Keratinocyte (primary cell): Measurements from ENCODE around the gene FHDC1. TPM values are rescaled to one million over a fixed set of nuclear protein-coding genes. Genes with fewer than 3 reads are reported as not detected.

ENCODE experiments used
- DNase-seq: peaks from one replicate; pipeline ENCODE4 v3.0.0-alpha.2; 2011; ENCODE audit warnings: low read depth, missing footprints, low spot score
- FAIRE-seq: peaks from 2 replicates; lab custom pipeline; 2011; peaks lifted over from hg19 to GRCh38; lab: Jason Lieb, UNC
- H2AFZ ChIP-seq: 2 replicates; pipeline ENCODE4 v1.6.0; 2012; ENCODE audit warnings: low read length, control low read depth, inconsistent platforms; ENCODE audit not compliant: control insufficient read depth
- H3K27ac ChIP-seq: 2 replicates; pipeline ENCODE4 v1.5.1; 2011; ENCODE audit warnings: low read length; ENCODE audit not compliant: control insufficient read depth, insufficient read depth
- H3K27me3 ChIP-seq: 3 replicates; pipeline ENCODE4 v1.6.0; 2011; ENCODE audit warnings: low read length; ENCODE audit not compliant: control insufficient read depth, insufficient read depth; ENCODE audit errors: extremely low read depth
- H3K36me3 ChIP-seq, 2 experiments: 2 replicates in 1 of 2; 3 replicates in 1 of 2; pipeline ENCODE4 v1.5.1; 2011; ENCODE audit warnings: low read length in 2 of 2, mild to moderate bottlenecking in 1 of 2; ENCODE audit not compliant: control insufficient read depth in 2 of 2, insufficient read depth in 2 of 2; ENCODE audit errors: extremely low read depth in 1 of 2
- H3K4me1 ChIP-seq: 3 replicates; pipeline ENCODE4 v1.5.1; 2011; ENCODE audit warnings: low read length; ENCODE audit not compliant: control insufficient read depth, insufficient read depth; ENCODE audit errors: extremely low read depth
- H3K4me2 ChIP-seq: 3 replicates; pipeline ENCODE4 v1.6.0; 2011; ENCODE audit warnings: low read depth, low read length; ENCODE audit not compliant: control insufficient read depth, insufficient read depth; ENCODE audit errors: extremely low read depth
- H3K4me3 ChIP-seq, 3 experiments: fragments of 200-600 bp in 1 of 3; sonication (generic) in 1 of 3; 2 replicates in 2 of 3; 3 replicates in 1 of 3; pipeline ENCODE4 v1.5.1; 2011 to 2016; ENCODE audit warnings: low read length in 3 of 3, mild to moderate bottlenecking in 3 of 3, control low read depth in 2 of 3, inconsistent platforms in 1 of 3, low read depth in 1 of 3, mixed read lengths in 1 of 3, mixed run types in 1 of 3, moderate library complexity in 1 of 3; ENCODE audit not compliant: control insufficient read depth in 2 of 3, insufficient read depth in 2 of 3; ENCODE audit errors: extremely low read depth in 1 of 3
- H3K79me2 ChIP-seq: 2 replicates; pipeline ENCODE4 v1.6.0; 2012; ENCODE audit warnings: low read length; ENCODE audit not compliant: control insufficient read depth, insufficient read depth
- H3K9ac ChIP-seq: 3 replicates; pipeline ENCODE4 v1.6.0; 2011; ENCODE audit warnings: low read length; ENCODE audit not compliant: control insufficient read depth, insufficient read depth; ENCODE audit errors: extremely low read depth
- H3K9me1 ChIP-seq: 3 replicates; pipeline ENCODE4 v1.6.0; 2011; ENCODE audit warnings: low read length; ENCODE audit not compliant: control insufficient read depth, insufficient read depth; ENCODE audit errors: extremely low read depth
- H3K9me3 ChIP-seq: 2 replicates; pipeline ENCODE4 v1.5.1; 2012; ENCODE audit warnings: low read depth, low read length; ENCODE audit not compliant: control insufficient read depth
- H4K20me1 ChIP-seq: 3 replicates; pipeline ENCODE4 v1.6.0; 2011; ENCODE audit warnings: low read length; ENCODE audit not compliant: control insufficient read depth, insufficient read depth; ENCODE audit errors: extremely low read depth
- EZH2 ChIP-seq: IDR thresholded peaks from one replicate; pipeline ENCODE4 v1.6.1; 2012; ENCODE audit warnings: inconsistent platforms, mild to moderate bottlenecking, low read length, moderate library complexity
- dilution Hi-C: fragments of 300-500 bp; cut with MboI; formaldehyde crosslinking; loops from one replicate; pipeline ENCODE4 v1.7.0; 2020; ENCODE audit warnings: low sequenced_read_pairs; ENCODE audit not compliant: extremely low pct_ligation_motif_present
- polyA plus RNA-seq, 5 experiments: library from polyadenylated mRNA; depleted of rRNA in 3 of 5; stranded (reverse) in 3 of 5; stranded (forward) in 1 of 5; unstranded in 1 of 5; fragments of >200 nt; gene quantifications; 1 replicate in 1 of 5; 2 replicates in 3 of 5; 3 replicates in 1 of 5; pipeline versions ENCODE4 v1.2.1 to v1.2.3, GENCODE V29; 2011 to 2012; ENCODE audit warnings: missing spikeins in 2 of 5, low read depth in 1 of 5, low replicate concordance in 1 of 5
- TF ChIP-seq, protein P1 (sequence below), 3 experiments: IDR thresholded peaks in 1 of 3; conservative IDR thresholded peaks in 1 of 3; optimal IDR thresholded peaks in 1 of 3; 2 replicates in 2 of 3; 3 replicates in 1 of 3; pipeline versions ENCODE3 to v1.5.1; 2011; ENCODE audit warnings: low read length in 3 of 3, mild to moderate bottlenecking in 3 of 3, moderate library complexity in 2 of 3, control low read depth in 1 of 3, inconsistent platforms in 1 of 3; ENCODE audit not compliant: insufficient read depth in 2 of 3; ENCODE audit errors: extremely low read depth in 1 of 3

Gene FHDC1
- polyA plus RNA-seq, 1 donor (not counting 4 experiments of a cell fraction or from before 2014, with no cell fraction given) = 1.6 TPM

DNA sequence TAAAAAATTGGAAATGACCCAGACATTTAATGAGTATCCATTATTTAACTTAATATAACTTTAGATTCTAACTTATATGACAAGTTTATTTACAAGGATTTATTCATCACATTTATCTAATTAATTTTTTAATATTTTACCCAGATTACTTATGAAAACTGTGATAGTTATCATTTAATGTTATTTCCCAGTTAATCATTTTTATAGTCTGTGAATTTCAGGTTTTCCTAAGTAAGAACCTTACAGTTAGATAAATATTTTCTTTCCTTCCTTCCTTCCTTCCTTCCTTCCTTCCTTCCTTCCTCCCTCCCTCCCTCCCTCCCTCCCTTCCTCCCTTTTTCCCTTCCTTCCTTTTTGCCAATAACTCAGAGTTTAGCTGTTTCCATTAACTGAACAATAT, 14.8 kb upstream of the FHDC1 start:
- no peaks in the 10 kb centered on the region for H3K79me2 ChIP-seq
- H3K4me2 ChIP-seq = no peak overlapping the region
- H3K4me1 ChIP-seq = no peaks in the 10 kb centered on the region
- no peaks in the 10 kb centered on the region for H4K20me1 ChIP-seq
- no peak overlapping the region for H3K4me3 ChIP-seq
- H3K9ac ChIP-seq = no peak overlapping the region
- TF ChIP-seq, protein P1, sequence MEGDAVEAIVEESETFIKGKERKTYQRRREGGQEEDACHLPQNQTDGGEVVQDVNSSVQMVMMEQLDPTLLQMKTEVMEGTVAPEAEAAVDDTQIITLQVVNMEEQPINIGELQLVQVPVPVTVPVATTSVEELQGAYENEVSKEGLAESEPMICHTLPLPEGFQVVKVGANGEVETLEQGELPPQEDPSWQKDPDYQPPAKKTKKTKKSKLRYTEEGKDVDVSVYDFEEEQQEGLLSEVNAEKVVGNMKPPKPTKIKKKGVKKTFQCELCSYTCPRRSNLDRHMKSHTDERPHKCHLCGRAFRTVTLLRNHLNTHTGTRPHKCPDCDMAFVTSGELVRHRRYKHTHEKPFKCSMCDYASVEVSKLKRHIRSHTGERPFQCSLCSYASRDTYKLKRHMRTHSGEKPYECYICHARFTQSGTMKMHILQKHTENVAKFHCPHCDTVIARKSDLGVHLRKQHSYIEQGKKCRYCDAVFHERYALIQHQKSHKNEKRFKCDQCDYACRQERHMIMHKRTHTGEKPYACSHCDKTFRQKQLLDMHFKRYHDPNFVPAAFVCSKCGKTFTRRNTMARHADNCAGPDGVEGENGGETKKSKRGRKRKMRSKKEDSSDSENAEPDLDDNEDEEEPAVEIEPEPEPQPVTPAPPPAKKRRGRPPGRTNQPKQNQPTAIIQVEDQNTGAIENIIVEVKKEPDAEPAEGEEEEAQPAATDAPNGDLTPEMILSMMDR (optimal IDR thresholded peaks at IDR 0.05 in 1 of 3, IDR thresholded peaks at IDR 0.05 in 1 of 3, conservative IDR thresholded peaks at IDR 0.05 in 1 of 3; ENCODE audit: extremely low read depth in 1 of 3, insufficient read depth in 2 of 3, low read length in 3 of 3) = no peak
- H3K9me3 ChIP-seq = no peaks in the 10 kb centered on the region
- FAIRE-seq = no peak
- no peaks in the 10 kb centered on the region for H3K36me3 ChIP-seq
- H3K9me1 ChIP-seq = no peaks in the 10 kb centered on the region
- dilution Hi-C loops = no loop called here
- H3K27me3 ChIP-seq = no peaks in the 10 kb centered on the region
- H3K27ac ChIP-seq = no peak overlapping the region
- no peak for DNase-seq
- H2AFZ ChIP-seq = no peak overlapping the region

- dilution Hi-C loops = no loop called here
- Histone ChIP-seq H3K27ac (no peak overlapping the region), H3K4me2 (no peak overlapping the region), H3K79me2 (no peaks in the 10 kb centered on the region), H3K9me3 (no peaks in the 10 kb centered on the region), H3K9me1 (no peaks in the 10 kb centered on the region), H2AFZ (no peak overlapping the region), H3K4me1 (no peaks in the 10 kb centered on the region), H3K9ac (no peak overlapping the region), H3K27me3 (no peaks in the 10 kb centered on the region), H3K4me3 (no peak overlapping the region), H3K36me3 (no peaks in the 10 kb centered on the region), H4K20me1 (no peaks in the 10 kb centered on the region)
- TF ChIP-seq, protein P1 (optimal IDR thresholded peaks at IDR 0.05 in 1 of 3, IDR thresholded peaks at IDR 0.05 in 1 of 3, conservative IDR thresholded peaks at IDR 0.05 in 1 of 3; ENCODE audit: extremely low read depth in 1 of 3, insufficient read depth in 2 of 3, low read length in 3 of 3) = no peak
- no peak for TF ChIP-seq EZH2
- no peak for DNase-seq
- no peak for FAIRE-seq
Observed at GRCh38 chr4:152925851-152926250, 10.3 kb upstream of the FHDC1 start.
